Measurements from ENCODE around the gene POLR2B.
A peak's percentile ranks its signal among the peaks of the same experiment; 100 is the strongest.

The POLR2B gene

GRCh38 chr4:57037982-57038604, 59.4 kb downstream of the POLR2B start:
- Histone ChIP-seq H2AFZ (ENCODE audit: low read depth, low read length, severe bottlenecking) (no peak overlapping the region), H3K9me3 (ENCODE audit: insufficient read depth, low read length) (no peaks in the 10 kb centered on the region), H3F3A (ENCODE audit: insufficient read depth) (no peaks in the 10 kb centered on the region), H3K9ac (ENCODE audit: low read length) (no peak overlapping the region), H3K4me2 (ENCODE audit: low read depth, low read length, poor library complexity, severe bottlenecking) (no peak overlapping the region), H3K27ac (ENCODE audit: low read depth, low read length) (no peak overlapping the region), H3K9me2 (replicated peaks; ENCODE audit: insufficient read depth, low read length) (no peaks in the 10 kb centered on the region), H3K27me3 (ENCODE audit: low read length) (no peaks in the 10 kb centered on the region), H3K79me2 (ENCODE audit: insufficient read depth, low read length) (no peaks in the 10 kb centered on the region), H3K4me3 (ENCODE audit: insufficient read depth, low read length, poor library complexity, severe bottlenecking) (no peak overlapping the region), H4K20me1 (ENCODE audit: low read depth, low read length) (no peaks in the 10 kb centered on the region), H3K36me3 (ENCODE audit: low read length) (no peaks in the 10 kb centered on the region)
- TF ChIP-seq, protein P1, sequence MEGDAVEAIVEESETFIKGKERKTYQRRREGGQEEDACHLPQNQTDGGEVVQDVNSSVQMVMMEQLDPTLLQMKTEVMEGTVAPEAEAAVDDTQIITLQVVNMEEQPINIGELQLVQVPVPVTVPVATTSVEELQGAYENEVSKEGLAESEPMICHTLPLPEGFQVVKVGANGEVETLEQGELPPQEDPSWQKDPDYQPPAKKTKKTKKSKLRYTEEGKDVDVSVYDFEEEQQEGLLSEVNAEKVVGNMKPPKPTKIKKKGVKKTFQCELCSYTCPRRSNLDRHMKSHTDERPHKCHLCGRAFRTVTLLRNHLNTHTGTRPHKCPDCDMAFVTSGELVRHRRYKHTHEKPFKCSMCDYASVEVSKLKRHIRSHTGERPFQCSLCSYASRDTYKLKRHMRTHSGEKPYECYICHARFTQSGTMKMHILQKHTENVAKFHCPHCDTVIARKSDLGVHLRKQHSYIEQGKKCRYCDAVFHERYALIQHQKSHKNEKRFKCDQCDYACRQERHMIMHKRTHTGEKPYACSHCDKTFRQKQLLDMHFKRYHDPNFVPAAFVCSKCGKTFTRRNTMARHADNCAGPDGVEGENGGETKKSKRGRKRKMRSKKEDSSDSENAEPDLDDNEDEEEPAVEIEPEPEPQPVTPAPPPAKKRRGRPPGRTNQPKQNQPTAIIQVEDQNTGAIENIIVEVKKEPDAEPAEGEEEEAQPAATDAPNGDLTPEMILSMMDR (IDR thresholded peaks at IDR 0.05; ENCODE audit: insufficient read depth, low read length, poor library complexity, severe bottlenecking): peak; percentile 46
- TF ChIP-seq EZH2phosphoT487 (conservative IDR thresholded peaks at IDR 0.05; ENCODE audit: low read length): no peak

DNA sequence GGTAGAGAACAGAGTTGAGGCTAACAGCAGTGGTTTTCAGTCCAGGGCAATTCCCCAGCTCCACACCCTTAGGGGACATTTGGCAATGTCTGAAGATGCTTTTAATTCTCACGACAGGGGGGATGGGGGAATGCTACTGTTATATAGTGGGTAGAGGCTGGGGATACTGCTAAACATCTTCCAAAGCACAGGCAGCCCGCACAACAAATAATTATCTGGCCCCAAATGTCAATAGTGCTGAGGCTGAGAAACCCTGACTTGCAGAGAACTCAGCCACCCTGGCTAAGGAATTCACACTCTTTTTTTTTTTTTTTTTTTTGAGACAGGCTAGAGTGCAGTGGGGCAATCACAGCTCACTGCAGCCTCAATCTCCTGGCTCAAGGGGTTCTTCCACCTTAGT, 60.6 kb downstream of the POLR2B start:
- no peaks in the 10 kb centered on the region for H3K9me3 ChIP-seq (ENCODE audit: insufficient read depth, low read length)
- no peak for TF ChIP-seq EZH2phosphoT487 (conservative IDR thresholded peaks at IDR 0.05; ENCODE audit: low read length)
- TF ChIP-seq, protein P1 (IDR thresholded peaks at IDR 0.05; ENCODE audit: insufficient read depth, low read length, poor library complexity, severe bottlenecking): no peak
- no peaks in the 10 kb centered on the region for H3K9me2 ChIP-seq (replicated peaks; ENCODE audit: insufficient read depth, low read length)
- H3K27ac ChIP-seq (ENCODE audit: low read depth, low read length): no peak overlapping the region
- no peaks in the 10 kb centered on the region for H3F3A ChIP-seq (ENCODE audit: insufficient read depth)
- no peak overlapping the region for H3K4me3 ChIP-seq (ENCODE audit: insufficient read depth, low read length, poor library complexity, severe bottlenecking)
- H3K4me2 ChIP-seq (ENCODE audit: low read depth, low read length, poor library complexity, severe bottlenecking): no peak overlapping the region
- no peaks in the 10 kb centered on the region for H3K27me3 ChIP-seq (ENCODE audit: low read length)
- no peak overlapping the region for H2AFZ ChIP-seq (ENCODE audit: low read depth, low read length, severe bottlenecking)
- no peak overlapping the region for H3K9ac ChIP-seq (ENCODE audit: low read length)
- H4K20me1 ChIP-seq (ENCODE audit: low read depth, low read length): no peaks in the 10 kb centered on the region
- H3K79me2 ChIP-seq (ENCODE audit: insufficient read depth, low read length): no peaks in the 10 kb centered on the region
- no peaks in the 10 kb centered on the region for H3K36me3 ChIP-seq (ENCODE audit: low read length)

DNA sequence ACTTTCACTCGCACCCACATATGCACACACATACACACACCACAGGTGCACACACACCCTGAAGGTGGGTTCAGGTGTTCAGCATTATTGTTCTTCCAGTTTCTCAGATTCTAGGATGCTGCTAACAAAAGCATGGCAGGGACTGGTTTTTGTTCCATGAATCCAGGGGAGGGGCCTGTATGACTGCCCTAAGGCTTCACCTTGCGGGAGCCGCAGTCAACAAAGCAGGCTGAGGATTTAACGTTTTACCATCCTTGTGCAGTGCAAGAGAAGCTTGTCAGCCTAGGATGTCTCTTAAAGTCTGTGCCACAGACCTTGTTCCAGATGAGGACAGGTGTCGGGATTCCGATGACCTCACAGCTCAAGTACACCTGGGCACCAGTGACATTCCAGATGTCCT, 61.8 kb downstream of the POLR2B start:
- Histone ChIP-seq H3K27ac (ENCODE audit: low read depth, low read length) (no peak overlapping the region), H3K36me3 (ENCODE audit: low read length) (no peaks in the 10 kb centered on the region), H3K9me3 (ENCODE audit: insufficient read depth, low read length) (no peaks in the 10 kb centered on the region), H3K4me2 (ENCODE audit: low read depth, low read length, poor library complexity, severe bottlenecking) (no peak overlapping the region), H3F3A (ENCODE audit: insufficient read depth) (no peaks in the 10 kb centered on the region), H3K9me2 (replicated peaks; ENCODE audit: insufficient read depth, low read length) (no peaks in the 10 kb centered on the region), H4K20me1 (ENCODE audit: low read depth, low read length) (no peaks in the 10 kb centered on the region), H3K4me3 (ENCODE audit: insufficient read depth, low read length, poor library complexity, severe bottlenecking) (no peak overlapping the region), H2AFZ (ENCODE audit: low read depth, low read length, severe bottlenecking) (no peak overlapping the region), H3K27me3 (ENCODE audit: low read length) (no peaks in the 10 kb centered on the region), H3K9ac (ENCODE audit: low read length) (no peak overlapping the region), H3K79me2 (ENCODE audit: insufficient read depth, low read length) (no peaks in the 10 kb centered on the region)
- TF ChIP-seq, protein P1 (IDR thresholded peaks at IDR 0.05; ENCODE audit: insufficient read depth, low read length, poor library complexity, severe bottlenecking): no peak
- TF ChIP-seq EZH2phosphoT487 (conservative IDR thresholded peaks at IDR 0.05; ENCODE audit: low read length): no peak
